ENCODE results near the gene MCM7.
A peak's percentile ranks its signal among the peaks of the same experiment; 100 is the strongest.

The MCM7 gene

GRCh38 chr7:100049441-100050291 is 51.5 kb downstream of the MCM7 start, which contains the start of gene ZSCAN21:
TSS of gene ZSCAN21 (plus strand) at chr7:100049774. CDS start at chr7:100057007, 7,233 bp downstream.
- Histone ChIP-seq H3K9ac (peak within 1 kb of the TSS; percentile 72 to 93 (median 85)), H3K27ac (peak within 1 kb of the TSS; percentile 70 to 93 (median 81)), H3K4me3 (peak within 1 kb of the TSS; percentile 73 to 87 (median 77)), H3K4me1 (peaks cover 14 to 33% (median 25%) of the 10 kb centered on the region in 10 experiments), H3K4me2 (peak within 1 kb of the TSS; percentile 80 to 95 (median 87)), H4K20me1 (peaks cover 0 to 7% (median 0%) of the 10 kb centered on the region in 11 experiments; a peak in 2 of 22 replicates), H3K27me3 (no peaks in the 10 kb centered on the region), H3K9me3 (replicated peaks in 1 of 11) (no peaks in the 10 kb centered on the region), H3K36me3 (peaks cover 0 to 6% (median 0%) of the 10 kb centered on the region in 11 experiments; a peak in 1 of 22 replicates)
- no peak for TF ChIP-seq Cebpa-rat (IDR thresholded peaks at IDR 0.05)

- TF ChIP-seq Cebpa-rat (IDR thresholded peaks at IDR 0.05), result no peak
- Histone ChIP-seq H3K9me3 (replicated peaks in 1 of 11) (no peaks in the 10 kb centered on the region), H3K27ac (0 out of 22 replicates have a peak overlapping the region, but pooled peaks of 1 of the 11 experiments have one; percentile 93), H4K20me1 (peaks cover 0 to 7% (median 0%) of the 10 kb centered on the region in 11 experiments; a peak in 2 of 22 replicates), H3K4me3 (peak overlapping the region in 1 of 10 experiments; percentile 77; a peak in 1 of 20 replicates), H3K36me3 (peaks cover 0 to 6% (median 0%) of the 10 kb centered on the region in 11 experiments; a peak in 1 of 22 replicates), H3K27me3 (no peaks in the 10 kb centered on the region), H3K4me1 (peaks cover 22 to 38% (median 33%) of the 10 kb centered on the region in 10 experiments), H3K9ac (no peak overlapping the region), H3K4me2 (peak overlapping the region in 8 of 11 experiments; percentile 79 to 90 (median 83); a peak in 9 of 22 replicates)
These were observed 52.5 kb downstream of the MCM7 start for GRCh38 chr7:100048680-100049079.

DNA sequence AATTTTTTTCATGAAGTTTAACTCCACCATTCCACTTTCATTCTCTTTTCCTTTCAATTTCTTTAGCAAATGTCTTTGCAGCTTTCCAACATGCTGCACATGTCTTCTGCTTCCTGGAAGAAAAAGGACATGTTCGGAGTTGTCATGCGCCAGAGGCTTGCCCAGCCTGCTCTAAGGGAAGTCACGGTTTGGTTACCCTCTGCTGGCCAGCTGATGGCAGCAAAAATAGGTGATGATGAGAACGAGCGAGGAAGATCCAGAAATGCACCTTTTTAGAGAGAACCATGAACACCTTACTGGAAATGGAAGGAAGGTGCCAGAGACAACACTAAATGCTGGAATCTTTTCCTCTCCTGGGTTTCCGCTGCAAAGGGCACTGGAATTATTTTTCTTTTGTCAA is 56.5 kb downstream of the MCM7 start:
- H3K4me1 ChIP-seq, result peaks cover 14 to 36% (median 28%) of the 10 kb centered on the region in 10 experiments; a peak in 19 of 20 replicates
- TF ChIP-seq Cebpa-rat (IDR thresholded peaks at IDR 0.05), result no peak
- H3K9me3 ChIP-seq (replicated peaks in 1 of 11), result no peaks in the 10 kb centered on the region
- peaks cover 0 to 3% (median 0%) of the 10 kb centered on the region in 11 experiments; a peak in 2 of 22 replicates for H3K36me3 ChIP-seq
- no peak overlapping the region for H3K4me3 ChIP-seq
- no peak overlapping the region for H3K9ac ChIP-seq
- no peaks in the 10 kb centered on the region for H3K27me3 ChIP-seq
- no peak overlapping the region for H3K27ac ChIP-seq
- H4K20me1 ChIP-seq, result no peaks in the 10 kb centered on the region
- peak overlapping the region; percentile 3 to 83 (median 43); a peak in 19 of 22 replicates for H3K4me2 ChIP-seq

Measured in BLaER1 treated with 17β-estradiol and CSF1 and Interleukin-3, amounts not matched to agents 10 nM and 100 nM (cell line).